Thyroid gland (tissue), 4 donors: ENCODE results near the gene AHR. TPM values are rescaled to one million over a fixed set of nuclear protein-coding genes. Genes with fewer than 3 reads are reported as not detected.
"Not testable (repeated sequence)": the region's sequence is repeated elsewhere in the genome, so short reads cannot be mapped to it uniquely, and the experiment has no call there.

ENCODE experiments used
- DNase-seq, 2 donors: peaks; one replicate each; pipeline ENCODE4 v3.0.0-alpha.2; 2019
- H3K27ac ChIP-seq, 3 donors: fragments of 200-600 bp; sonication (generic); 1 replicate in 2 of 3; 2 replicates in 1 of 3; pipeline ENCODE4 v1.5.1; 2016 to 2019; ENCODE audit warnings: mild to moderate bottlenecking in 1 of 3, moderate library complexity in 1 of 3
- H3K27me3 ChIP-seq: fragments of 200-600 bp; sonication (generic); one replicate; pipeline ENCODE4 v1.5.1; 2019
- H3K36me3 ChIP-seq, 2 donors: fragments of 200-600 bp; sonication (generic); one replicate each; pipeline ENCODE4 v1.5.1; 2016 to 2019
- H3K4me1 ChIP-seq, 2 donors: fragments of 200-600 bp; sonication (generic); one replicate each; pipeline ENCODE4 v1.5.1; 2017 to 2019
- H3K4me3 ChIP-seq, 3 donors: fragments of 200-600 bp; sonication (generic); replicated peaks in 1 of 3; 1 replicate in 2 of 3; 2 replicates in 1 of 3; pipeline ENCODE4 v1.5.1; 2016; ENCODE audit warnings: mild to moderate bottlenecking in 1 of 3
- H3K9me3 ChIP-seq: fragments of 200-600 bp; sonication (generic); one replicate; pipeline ENCODE4 v1.5.1; 2017
- POLR2A ChIP-seq, 2 donors: fragments of 450-650 bp; IDR thresholded peaks; one replicate each; pipeline ENCODE4 v1.6.1; 2017; ENCODE audit warnings: antibody characterized with exemption in 2 of 2, mild to moderate bottlenecking in 2 of 2, moderate library complexity in 1 of 2
- WGBS, 2 donors: methylation state at CpG; one replicate each; pipeline ENCODE4 v1.1.5; 2017; 5-methylcytosine and 5-hydroxymethylcytosine counted together
- intact Hi-C: fragments of 100-400 bp; cut with DNase I; formaldehyde crosslinking; loops from one replicate; pipeline ENCODE4 v1.15.1; 2023
- small RNA-seq: library from RNA; depleted of rRNA; stranded (forward); fragments of <200 nt; gene quantifications from one replicate; pipeline ENCODE3, GENCODE V24; 2016
- total RNA-seq, 4 donors: library from RNA; depleted of rRNA; stranded (reverse); fragments of >200 nt; gene quantifications; one replicate each; pipeline ENCODE4 v1.2.3, GENCODE V29; 2016
- TF ChIP-seq, protein P1 (sequence below), 6 experiments: fragments of 200-600 bp in 3 of 6; fragments of 450-650 bp in 3 of 6; sonication (generic) in 3 of 6; IDR thresholded peaks; one replicate each; pipeline ENCODE4 v1.5.1; 2016 to 2019; ENCODE audit warnings: antibody characterized with exemption in 6 of 6, mild to moderate bottlenecking in 2 of 6, inconsistent platforms in 1 of 6, moderate library complexity in 1 of 6

AHR gene
- total RNA-seq, 4 donors from 2014 or later, result 68.3 to 127 (median 84.7) TPM

DNA sequence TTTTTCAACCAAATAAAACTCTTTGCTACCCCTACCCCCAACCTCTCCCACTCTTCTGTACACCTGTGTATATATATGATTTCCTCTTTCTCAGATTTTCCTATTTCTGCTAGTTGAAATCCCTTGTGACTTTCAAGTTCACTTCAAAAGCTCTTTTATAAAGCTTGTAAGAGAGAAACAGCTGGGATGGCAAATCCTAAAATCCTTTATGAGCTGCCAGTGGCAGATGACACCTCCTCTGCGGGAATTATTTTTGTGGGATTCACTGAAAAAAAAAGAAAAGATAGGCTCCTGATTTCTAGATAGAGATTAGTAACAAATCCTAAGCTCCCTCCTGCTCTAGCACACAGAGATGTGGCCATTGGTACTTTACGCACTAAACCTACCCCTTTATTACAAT lies 92.9 kb downstream of the AHR start:
- DNase-seq, result no peak
- TF ChIP-seq, protein P1, sequence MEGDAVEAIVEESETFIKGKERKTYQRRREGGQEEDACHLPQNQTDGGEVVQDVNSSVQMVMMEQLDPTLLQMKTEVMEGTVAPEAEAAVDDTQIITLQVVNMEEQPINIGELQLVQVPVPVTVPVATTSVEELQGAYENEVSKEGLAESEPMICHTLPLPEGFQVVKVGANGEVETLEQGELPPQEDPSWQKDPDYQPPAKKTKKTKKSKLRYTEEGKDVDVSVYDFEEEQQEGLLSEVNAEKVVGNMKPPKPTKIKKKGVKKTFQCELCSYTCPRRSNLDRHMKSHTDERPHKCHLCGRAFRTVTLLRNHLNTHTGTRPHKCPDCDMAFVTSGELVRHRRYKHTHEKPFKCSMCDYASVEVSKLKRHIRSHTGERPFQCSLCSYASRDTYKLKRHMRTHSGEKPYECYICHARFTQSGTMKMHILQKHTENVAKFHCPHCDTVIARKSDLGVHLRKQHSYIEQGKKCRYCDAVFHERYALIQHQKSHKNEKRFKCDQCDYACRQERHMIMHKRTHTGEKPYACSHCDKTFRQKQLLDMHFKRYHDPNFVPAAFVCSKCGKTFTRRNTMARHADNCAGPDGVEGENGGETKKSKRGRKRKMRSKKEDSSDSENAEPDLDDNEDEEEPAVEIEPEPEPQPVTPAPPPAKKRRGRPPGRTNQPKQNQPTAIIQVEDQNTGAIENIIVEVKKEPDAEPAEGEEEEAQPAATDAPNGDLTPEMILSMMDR (IDR thresholded peaks at IDR 0.05), result no peak
- TF ChIP-seq POLR2A (IDR thresholded peaks at IDR 0.05), result no peak
- Histone ChIP-seq H3K36me3 (no peaks in the 10 kb centered on the region), H3K4me1 (no peaks in the 10 kb centered on the region), H3K4me3 (no peak overlapping the region), H3K27me3 (no peaks in the 10 kb centered on the region), H3K27ac (no peak overlapping the region), H3K9me3 (no peaks in the 10 kb centered on the region)
- WGBS, 2 donors, result 88 to 96% methylated on average over 2 of the region's 2 CpGs
- intact Hi-C loops, result no loop called here

DNA sequence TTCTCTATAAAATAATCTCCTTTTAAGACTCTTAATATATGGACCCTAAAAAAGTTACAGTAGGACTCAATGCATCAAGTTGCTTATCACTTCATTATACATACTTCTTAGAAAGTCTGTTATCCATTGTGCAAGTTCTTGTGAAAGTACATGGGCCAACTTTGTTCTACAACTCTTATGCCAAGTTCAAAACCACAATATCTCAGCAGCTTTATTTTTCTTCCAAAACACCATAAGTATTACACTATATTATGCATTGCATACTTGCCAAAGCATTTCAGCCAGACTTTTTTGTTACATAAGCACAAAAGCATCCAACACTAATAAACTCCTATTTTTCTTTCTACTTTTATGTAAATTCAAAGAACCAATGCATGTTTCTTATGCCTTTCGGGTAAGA lies 94.4 kb downstream of the AHR start:
- Histone ChIP-seq H3K27ac (no peak overlapping the region), H3K36me3 (no peaks in the 10 kb centered on the region), H3K4me1 (no peaks in the 10 kb centered on the region), H3K27me3 (no peaks in the 10 kb centered on the region), H3K9me3 (no peaks in the 10 kb centered on the region), H3K4me3 (no peak overlapping the region)
- DNase-seq, result no peak
- WGBS, 2 donors, result 84 to 90% methylated on average over 1 of the region's 1 CpG
- intact Hi-C loops, result no loop called here
- TF ChIP-seq POLR2A (IDR thresholded peaks at IDR 0.05), result no peak
- TF ChIP-seq, protein P1 (IDR thresholded peaks at IDR 0.05), result no peak

DNA sequence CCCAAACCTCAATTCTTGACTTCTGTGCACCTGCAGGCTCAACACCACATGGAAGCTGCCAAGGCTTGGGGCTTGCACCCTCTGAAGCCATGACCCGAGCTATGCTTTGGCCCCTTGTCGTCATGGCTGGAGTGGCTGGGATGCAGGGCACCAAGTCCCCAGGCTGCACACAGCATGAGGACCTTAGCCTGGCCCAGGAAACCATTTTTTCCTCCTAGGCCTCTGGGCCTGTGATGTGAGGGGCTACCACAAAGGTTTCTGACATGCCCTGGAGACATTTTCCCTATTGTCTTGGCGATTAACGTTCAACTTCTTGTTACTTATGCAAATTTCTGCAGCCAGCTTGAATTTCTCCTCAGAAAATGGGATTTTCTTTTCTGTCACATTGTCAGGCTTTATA lies 96.1 kb downstream of the AHR start:
- intact Hi-C loops, H3K27ac ChIP-seq, H3K27me3 ChIP-seq, H3K4me3 ChIP-seq, H3K36me3 ChIP-seq, DNase-seq, H3K9me3 ChIP-seq, H3K4me1 ChIP-seq: not testable (repeated sequence)
- WGBS, 2 donors, result 67 to 68% methylated on average over 4 of the region's 4 CpGs

Small RNA genes within 50 kb of the gene (small RNA-seq; reads per million reads assigned to genes)
- not detected for gene RF00092
